ENCODE measurements around the gene DRC1.

DRC1 gene

GRCh38 chr2:26479131-26479788 is 77.5 kb downstream of the DRC1 start:
- no peak for DNase-seq

GRCh38 chr2:26479789-26480565 is 78.3 kb downstream of the DRC1 start:
- no peak for DNase-seq

- DNase-seq = no peak
These were observed 79.1 kb downstream of the DRC1 start for GRCh38 chr2:26480566-26481423.

- DNase-seq = no peak
These were observed 80.0 kb downstream of the DRC1 start for GRCh38 chr2:26481706-26482105.

DNA sequence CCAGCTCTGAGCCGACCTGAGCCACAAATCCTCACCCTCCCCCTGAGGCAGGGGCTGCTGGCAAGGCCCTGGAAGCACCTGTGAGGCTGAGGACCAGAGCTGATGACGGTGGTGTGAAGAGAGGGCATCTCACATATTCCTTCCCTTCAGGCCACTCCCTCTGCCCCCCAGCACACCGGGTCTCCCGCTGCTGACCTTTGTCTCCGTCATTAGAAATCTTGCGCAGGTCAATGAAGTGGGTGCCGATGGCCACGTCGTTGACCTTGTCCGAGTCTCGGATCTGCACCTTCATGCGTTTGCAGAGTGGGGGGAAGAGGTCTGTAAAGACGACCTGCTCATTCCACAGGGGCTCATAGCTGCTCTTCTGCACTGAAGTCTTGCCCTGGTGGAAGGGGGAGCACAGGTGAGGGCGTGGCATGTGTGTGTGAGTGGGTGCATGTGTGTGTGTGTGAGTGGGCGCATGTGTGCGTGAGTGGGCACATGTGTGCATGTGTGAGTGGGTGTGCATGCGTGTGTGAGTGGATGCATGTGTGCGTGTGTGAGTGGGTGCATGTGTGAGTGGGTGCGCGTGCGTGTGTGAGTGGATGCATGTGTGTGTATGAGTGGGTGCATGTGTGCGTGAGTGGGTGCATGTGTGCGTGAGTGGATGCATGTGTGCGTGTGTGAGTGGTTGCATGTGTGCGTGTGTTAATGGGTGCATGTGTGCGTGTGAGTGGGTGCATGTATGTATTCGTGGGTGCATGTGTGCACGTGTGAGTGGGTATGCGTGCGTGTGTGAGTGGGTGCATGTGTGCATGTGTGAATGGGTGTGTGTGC is 80.7 kb downstream of the DRC1 start:
- DNase-seq = no peak

DNA sequence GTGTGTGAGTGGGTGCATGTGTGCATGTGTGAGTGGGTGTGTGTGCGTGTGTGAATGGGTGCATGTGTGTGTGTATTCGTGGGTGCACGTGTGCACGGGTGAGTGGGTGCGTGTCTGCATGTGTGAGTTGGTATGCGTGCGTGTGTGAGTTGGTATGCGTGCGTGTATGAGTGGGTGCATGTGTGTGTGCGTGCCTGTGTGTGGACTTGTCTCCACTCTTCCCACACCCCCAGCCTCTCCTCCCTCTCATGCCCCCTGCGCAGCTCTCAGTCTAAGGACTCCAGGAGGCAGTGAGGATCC is 81.3 kb downstream of the DRC1 start:
- DNase-seq = no peak

DNA sequence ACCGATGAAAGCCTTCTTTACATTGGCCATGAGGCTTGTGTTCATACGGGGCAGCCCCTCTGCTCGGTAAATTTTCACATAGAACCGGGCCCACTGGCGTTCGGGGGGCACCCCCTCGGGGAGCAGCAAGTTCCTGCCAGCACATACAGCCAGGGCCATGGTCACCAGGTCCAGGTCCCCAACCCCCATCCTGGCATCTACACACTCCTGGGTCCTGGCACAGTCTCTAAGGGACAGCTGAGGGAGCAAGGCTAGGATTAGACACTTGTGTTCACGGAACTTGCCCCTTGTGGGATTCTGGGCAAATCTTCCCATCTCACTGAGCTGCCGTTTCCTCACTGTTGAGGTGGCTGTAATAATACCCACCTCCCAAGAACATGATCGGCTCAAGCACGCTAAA is 81.8 kb downstream of the DRC1 start:
- no peak for DNase-seq

DNA sequence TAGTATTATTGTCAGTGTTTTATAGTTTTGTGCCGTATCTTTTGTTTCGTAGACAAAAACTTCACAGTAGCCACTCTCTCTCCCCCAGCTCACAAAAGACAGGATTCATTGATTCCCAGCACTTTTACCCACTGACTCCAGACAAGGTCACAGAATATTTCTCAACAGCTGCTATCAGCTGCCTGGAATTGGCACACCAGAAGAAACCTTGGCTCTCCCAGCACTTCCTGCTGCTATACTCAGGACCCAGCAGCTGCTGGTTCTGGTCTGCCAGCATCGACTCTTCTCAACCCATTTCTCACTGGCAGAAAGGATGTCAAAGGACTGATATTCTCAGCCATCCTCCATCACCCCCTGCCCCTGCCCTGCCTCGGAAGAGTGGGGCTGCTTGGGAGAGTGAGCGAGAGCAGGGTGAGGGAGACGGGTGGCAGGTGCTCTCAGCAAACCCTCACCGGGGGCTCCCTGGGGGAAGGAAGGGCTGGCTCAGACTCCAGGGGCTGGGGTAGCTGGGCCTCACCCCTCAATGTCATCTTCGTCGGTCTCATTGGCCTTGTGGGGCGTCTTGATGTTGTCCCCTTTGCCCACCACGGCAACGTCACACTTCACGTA is 82.3 kb downstream of the DRC1 start:
- DNase-seq = no peak

DNA sequence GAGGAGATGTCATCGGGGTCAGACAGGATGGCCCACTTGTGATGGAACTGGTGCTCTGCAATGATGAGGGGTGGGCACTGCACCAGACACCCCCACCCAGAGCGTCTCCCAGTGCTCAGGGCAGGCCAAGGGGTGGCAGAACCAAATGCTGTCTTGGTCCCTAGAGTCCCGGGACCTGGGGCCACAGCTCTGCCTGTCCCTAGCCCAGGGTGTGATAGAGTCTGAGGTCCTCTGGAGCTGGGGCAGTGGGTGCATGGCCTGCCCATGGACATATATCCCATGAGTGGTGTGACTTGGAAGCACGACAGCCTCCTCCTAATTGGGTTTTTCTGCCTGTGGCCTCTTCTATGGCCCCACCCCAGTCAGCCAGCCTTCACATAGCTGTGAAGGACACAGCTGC is 82.9 kb downstream of the DRC1 start:
- no peak for DNase-seq

GRCh38 chr2:26485099-26485498 is 83.4 kb downstream of the DRC1 start:
- DNase-seq = no peak

DNA sequence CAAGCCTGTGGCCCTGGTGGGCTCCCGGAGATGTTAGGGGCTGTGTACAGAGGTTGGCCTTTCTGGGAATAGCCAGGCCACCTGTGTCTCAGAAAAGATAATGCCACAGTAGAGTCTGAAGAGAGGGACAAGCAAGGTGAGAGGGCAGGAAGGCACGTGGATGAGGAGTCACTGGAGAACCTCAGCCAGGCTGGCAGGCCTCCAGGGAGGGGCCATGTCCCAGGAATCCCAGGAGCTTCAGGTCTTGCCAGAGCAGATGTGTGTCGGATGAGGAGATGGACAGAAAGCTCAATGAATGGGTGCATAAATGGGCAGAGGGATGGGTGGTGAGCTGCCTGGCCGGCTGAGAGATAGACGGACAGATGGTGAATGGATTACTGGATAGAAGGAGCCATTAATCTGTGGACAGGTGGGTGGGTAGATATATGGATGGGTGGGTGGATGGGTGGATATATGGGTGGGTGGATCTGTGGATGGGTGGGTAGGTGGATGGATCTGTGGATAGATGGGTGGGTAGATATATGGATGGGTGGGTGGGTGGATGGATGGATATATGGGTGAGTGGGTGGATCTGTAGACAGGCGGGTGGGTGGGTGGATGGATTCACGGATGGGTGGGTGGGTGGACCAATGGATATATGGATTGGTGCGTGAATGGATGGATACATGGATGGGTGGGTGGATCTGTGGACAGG is 84.2 kb downstream of the DRC1 start:
- no peak for DNase-seq

GRCh38 chr2:26486789-26487188 is 85.1 kb downstream of the DRC1 start:
- no peak for DNase-seq

GRCh38 chr2:26487192-26487591 is 85.5 kb downstream of the DRC1 start:
- DNase-seq = no peak

DNA sequence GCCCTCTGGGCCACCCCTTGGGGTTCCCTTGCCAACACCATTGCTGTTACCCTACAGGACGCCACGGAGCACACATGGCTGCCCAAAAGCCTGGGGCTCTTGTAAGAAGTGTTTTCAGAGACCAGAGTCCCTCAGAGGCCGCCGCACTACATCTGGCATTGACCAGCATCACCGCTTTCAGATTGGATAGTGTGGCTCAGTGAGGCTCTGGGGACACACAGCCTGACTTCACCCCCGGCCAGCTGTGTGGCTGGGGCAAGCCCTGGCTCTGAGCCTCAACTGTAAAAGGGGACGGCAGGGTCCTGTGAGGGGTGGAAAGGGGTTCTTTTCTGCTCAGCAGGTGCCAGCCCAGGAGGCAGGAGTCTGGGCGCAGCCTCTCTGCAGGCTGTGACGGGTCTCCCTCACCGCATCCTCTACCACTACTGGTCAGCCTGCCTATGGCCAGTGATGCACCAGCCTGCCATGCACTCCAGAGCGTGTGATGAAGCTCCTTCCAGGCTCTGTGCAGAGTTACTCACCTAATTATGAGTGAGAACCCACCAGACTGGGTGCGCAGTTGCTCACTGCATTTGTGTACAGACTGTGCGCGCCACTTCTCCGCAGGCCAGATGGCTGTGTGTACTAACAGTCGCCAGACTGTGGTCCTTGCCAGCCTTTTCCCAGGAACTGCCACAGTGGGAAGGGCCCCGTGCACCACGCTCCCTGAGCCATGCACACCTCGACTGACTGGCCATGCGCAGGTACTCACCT is 86.9 kb downstream of the DRC1 start:
- no peak for DNase-seq

- DNase-seq = no peak
These were observed 87.6 kb downstream of the DRC1 start for GRCh38 chr2:26489213-26489850.

- no peak for DNase-seq
These were observed 89.9 kb downstream of the DRC1 start for GRCh38 chr2:26491563-26492167.

DNA sequence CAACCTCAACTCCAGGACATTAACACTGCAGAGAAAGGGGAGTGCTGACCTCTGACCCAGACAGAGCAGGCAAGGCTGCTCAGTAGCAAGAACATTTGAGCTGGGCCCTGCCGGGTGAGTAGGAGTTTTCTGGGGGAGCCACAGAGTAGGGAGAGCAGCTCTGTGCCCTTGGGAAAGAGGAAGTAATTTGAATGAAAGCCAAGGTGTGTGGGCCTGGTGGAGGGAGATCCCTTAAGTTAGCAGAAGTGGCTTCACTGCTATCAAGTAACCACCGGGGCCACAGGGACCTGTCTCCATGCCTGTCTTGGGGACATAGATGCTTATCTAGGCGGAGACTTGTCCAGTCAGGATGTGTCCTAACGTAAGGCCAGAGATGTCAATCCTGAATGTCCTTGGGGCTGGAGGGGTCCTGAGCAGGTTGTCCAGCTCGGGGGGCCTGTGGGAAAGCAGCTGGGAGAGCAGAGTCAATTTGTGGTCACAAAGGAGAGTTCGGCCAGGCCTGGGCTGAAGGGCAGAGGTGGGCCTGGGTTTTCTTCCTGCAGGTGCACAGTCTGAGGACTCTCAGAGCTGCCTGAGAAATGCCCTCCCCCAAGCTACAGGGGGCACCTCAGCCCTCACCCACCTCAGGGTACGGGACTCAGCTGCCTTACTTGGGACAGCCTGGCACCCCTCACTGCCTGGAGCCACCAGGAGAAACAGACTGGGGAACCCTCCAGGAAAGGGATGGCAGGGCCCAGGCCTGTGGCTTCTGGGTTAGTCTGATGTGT is 91.2 kb downstream of the DRC1 start:
- DNase-seq = peak; percentile 91 to 93

GRCh38 chr2:26493566-26493965 is 91.8 kb downstream of the DRC1 start:
- DNase-seq = no peak

DNA sequence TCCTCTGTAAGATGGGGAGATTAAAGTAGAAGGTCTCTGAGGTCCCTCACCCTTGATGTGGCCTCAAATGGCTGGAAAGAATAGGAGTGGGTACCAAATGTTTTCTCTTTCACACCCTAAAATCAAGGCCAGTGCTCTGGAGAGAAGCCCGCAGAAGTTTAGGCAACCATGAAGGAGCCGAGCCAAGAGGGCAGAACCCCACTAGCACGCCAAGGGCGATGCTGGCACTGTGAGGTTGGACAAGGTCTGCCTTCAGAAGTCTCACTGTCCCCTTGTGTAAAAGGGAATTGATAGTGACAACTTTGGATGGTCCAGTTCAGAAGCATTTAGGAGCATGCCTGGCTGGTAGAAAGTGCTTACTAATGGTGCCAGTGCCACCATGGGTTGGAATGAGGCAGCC is 92.5 kb downstream of the DRC1 start:
- DNase-seq = no peak
